Calu3 (cell line): ENCODE data around the gene HEY2. TPM values are rescaled to one million over a fixed set of nuclear protein-coding genes. Genes with fewer than 3 reads are reported as not detected.

ENCODE experiments used
- BruUV-seq: library from RNA; stranded (reverse); fragments of 400-500 nt; replicated peaks from 2 replicates; lab custom pipeline; 2021; lab: Mats Ljungman, UMichigan
- CTCF ChIA-PET: fragments of 300-600 bp; sonication (Branson Sonifier 250); formaldehyde crosslinking; loops from one replicate; lab custom pipeline; 2022; ENCODE audit warnings: antibody characterized with exemption; lab: Charles Lee
- DNase-seq: peaks from one replicate; pipeline ENCODE4 v3.0.0; 2022
- H3K27ac Mint-ChIP-seq: one replicate; pipeline ENCODE4 v1.8.0; 2022; ENCODE audit warnings: mixed read lengths; ENCODE audit not compliant: unreplicated experiment
- H3K27me3 Mint-ChIP-seq: one replicate; pipeline ENCODE4 v1.8.0; 2022; ENCODE audit warnings: mixed read lengths; ENCODE audit not compliant: unreplicated experiment
- H3K36me3 Mint-ChIP-seq: one replicate; pipeline ENCODE4 v1.8.0; 2022; ENCODE audit warnings: mild to moderate bottlenecking, moderate library complexity, mixed read lengths; ENCODE audit not compliant: insufficient read depth, unreplicated experiment
- H3K4me1 Mint-ChIP-seq: one replicate; pipeline ENCODE4 v1.8.0; 2022; ENCODE audit warnings: mild to moderate bottlenecking, low read depth, mixed read lengths; ENCODE audit not compliant: unreplicated experiment
- H3K4me3 Mint-ChIP-seq: one replicate; pipeline ENCODE4 v1.8.0; 2022; ENCODE audit warnings: mild to moderate bottlenecking, low read depth, moderate library complexity, mixed read lengths; ENCODE audit not compliant: unreplicated experiment
- H3K9me3 Mint-ChIP-seq: one replicate; pipeline ENCODE4 v1.8.0; 2022; ENCODE audit warnings: low read depth, mixed read lengths; ENCODE audit not compliant: unreplicated experiment
- CTCF ChIP-seq: fragments of 200-600 bp; IDR thresholded peaks from one replicate; pipeline ENCODE4 v1.8.0; 2022; ENCODE audit warnings: antibody characterized with exemption; ENCODE audit not compliant: unreplicated experiment
- intact Hi-C: fragments of 100-400 bp; cut with micrococcal nuclease; formaldehyde crosslinking; loops from one replicate; pipeline ENCODE4 v1.10.0; 2022; ENCODE audit not compliant: unreplicated experiment
- total RNA-seq: library from RNA; stranded (reverse); gene quantifications from 2 replicates; pipeline ENCODE4 v1.2.3, GENCODE V29; 2022

The HEY2 gene
- total RNA-seq, 1 experiment from 2014 or later: 0.47 TPM

- intact Hi-C loops: loop anchor here (1.0 to 10.0 kb wide), 2 partner anchors 239 to 440 kb away; no protein-coding TSS in a partner anchor
- Mint-ChIP-seq H3K4me1 (peaks cover 17% of the 10 kb centered on the region), H3K9me3 (no peaks in the 10 kb centered on the region), H3K27ac (no peak overlapping the region), H3K4me3 (no peak overlapping the region), H3K36me3 (peaks cover 12% of the 10 kb centered on the region), H3K27me3 (peaks cover 31% of the 10 kb centered on the region)
- DNase-seq: no peak
- BruUV-seq: no TSS peak
- CTCF ChIA-PET: interaction anchor here (0.8 to 1.1 kb wide), 3 partner anchors 27 to 443 kb away, joined by 3 to 5 read pairs (median 5); no protein-coding TSS in a partner anchor
- TF ChIP-seq CTCF: no peak
Observed at GRCh38 chr6:125753937-125754259, 4.5 kb downstream of the HEY2 start.

GRCh38 chr6:125754566-125754965, 5.1 kb downstream of the HEY2 start:
- CTCF ChIA-PET: interaction anchor here (0.7 kb wide), 2 partner anchors 55 to 443 kb away, joined by 3 read pairs; no protein-coding TSS in a partner anchor

GRCh38 chr6:125759184-125759902, 9.9 kb downstream of the HEY2 start:
- BruUV-seq: no TSS peak
- H3K9me3 Mint-ChIP-seq: no peaks in the 10 kb centered on the region
- peaks cover 21% of the 10 kb centered on the region for H3K27me3 Mint-ChIP-seq
- CTCF ChIA-PET: no interaction called here
- peaks cover 6% of the 10 kb centered on the region for H3K36me3 Mint-ChIP-seq
- no peak for DNase-seq
- H3K27ac Mint-ChIP-seq: no peak overlapping the region
- TF ChIP-seq CTCF: no peak
- no peak overlapping the region for H3K4me3 Mint-ChIP-seq
- no peaks in the 10 kb centered on the region for H3K4me1 Mint-ChIP-seq
- intact Hi-C loops: loop anchor here (10.0 kb wide), 1 partner anchor 245 kb away; no protein-coding TSS in a partner anchor

More at GRCh38 chr6:125754566-125754965, 5.1 kb downstream of the HEY2 start:
- Mint-ChIP-seq H3K36me3 (peaks cover 11% of the 10 kb centered on the region), H3K27ac (no peak overlapping the region), H3K4me3 (no peak overlapping the region), H3K9me3 (no peaks in the 10 kb centered on the region), H3K27me3 (peaks cover 33% of the 10 kb centered on the region), H3K4me1 (peaks cover 14% of the 10 kb centered on the region)
- DNase-seq: no peak
- BruUV-seq: no TSS peak
- no peak for TF ChIP-seq CTCF
- intact Hi-C loops: loop anchor here (1.0 to 10.0 kb wide), 2 partner anchors 240 to 440 kb away; no protein-coding TSS in a partner anchor

- no peak for DNase-seq
- CTCF ChIA-PET: no interaction called here
Observed at GRCh38 chr6:125759959-125760457, 10.6 kb downstream of the HEY2 start.

More at GRCh38 chr6:125759959-125760457, 10.6 kb downstream of the HEY2 start:
- Mint-ChIP-seq H3K36me3 (peaks cover 6% of the 10 kb centered on the region), H3K9me3 (no peaks in the 10 kb centered on the region), H3K4me1 (no peaks in the 10 kb centered on the region), H3K27ac (no peak overlapping the region), H3K27me3 (peaks cover 21% of the 10 kb centered on the region), H3K4me3 (no peak overlapping the region)
- no TSS peak for BruUV-seq
- intact Hi-C loops: loop anchor here (10.0 kb wide), 1 partner anchor 245 kb away; no protein-coding TSS in a partner anchor
- no peak for TF ChIP-seq CTCF
